ENCODE results near the gene CXCL16.

- TF ChIP-seq CTCF (IDR thresholded peaks at IDR 0.05) (no peak), POLR2A (IDR thresholded peaks at IDR 0.05) (no peak)
Measured at GRCh38 chr17:4717791-4718190, 21.9 kb downstream of the CXCL16 start.
